ENCODE data around the gene MREG. TPM values are rescaled to one million over a fixed set of nuclear protein-coding genes. Genes with fewer than 3 reads are reported as not detected.
"Not testable (repeated sequence)": the region's sequence is repeated elsewhere in the genome, so short reads cannot be mapped to it uniquely, and the experiment has no call there.

Gene MREG
- total RNA-seq, 2 experiments from 2014 or later: 10.9 to 12.1 TPM

- peaks cover 11% of the 10 kb centered on the region for H3K36me3 Mint-ChIP-seq (ENCODE audit: low read depth)
- ChIA-PET CTCF (interaction anchor here (0.9 to 5.0 kb wide), 5 partner anchors 11 to 65 kb away, joined by 3 to 21 read pairs (median 3); no protein-coding TSS in a partner anchor), POLR2A (no interaction called here)
- peak overlapping the region; percentile 75 for H3K27ac Mint-ChIP-seq
- no peak for DNase-seq
- no peak overlapping the region for H3K4me3 Mint-ChIP-seq
- H3K27me3 Mint-ChIP-seq (ENCODE audit: low read depth): no peaks in the 10 kb centered on the region
- H3K9me3 Mint-ChIP-seq (ENCODE audit: insufficient read depth): no peaks in the 10 kb centered on the region
- ATAC-seq: no peak
- H3K4me1 Mint-ChIP-seq (ENCODE audit: low read depth): peaks cover 47% of the 10 kb centered on the region
These were observed 44.9 kb downstream of the MREG start for GRCh38 chr2:215968499-215968898.

DNA sequence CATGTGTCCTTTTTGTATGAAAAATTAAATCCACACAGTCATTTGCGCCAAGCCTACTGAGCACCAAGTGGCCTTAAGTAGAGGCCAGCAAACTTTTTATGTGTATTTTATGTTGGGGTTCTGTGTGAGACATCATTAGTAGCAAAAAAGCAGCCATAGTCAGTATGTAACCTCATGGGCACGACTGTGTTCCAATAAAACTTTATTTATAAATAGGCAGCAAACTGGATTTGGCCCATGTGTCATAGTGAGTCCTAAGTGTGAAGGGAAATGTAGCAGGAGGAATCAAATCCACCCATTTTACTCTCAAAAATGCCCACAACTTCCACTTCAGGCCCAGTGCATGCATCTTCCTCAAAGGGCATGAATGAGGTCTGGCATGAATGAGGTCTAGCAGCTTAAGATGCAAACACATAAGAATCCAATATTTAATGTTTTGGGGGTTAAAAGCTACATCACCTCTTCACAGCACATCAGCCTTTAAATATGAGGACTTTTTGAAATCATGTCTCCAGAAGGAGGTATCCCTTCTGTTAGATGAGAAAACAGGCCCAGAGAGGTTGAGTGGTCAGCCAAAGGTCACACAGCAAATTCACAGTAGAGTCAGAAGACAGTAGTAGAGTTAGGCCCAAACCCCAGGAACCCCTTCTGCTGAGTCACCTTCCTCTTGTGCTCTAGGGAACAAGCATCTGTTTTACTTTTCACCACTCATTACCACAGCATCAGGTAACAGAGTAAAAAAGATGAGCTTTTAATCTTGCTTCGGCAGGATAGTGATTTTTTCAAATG, 45.6 kb downstream of the MREG start:
- DNase-seq (no peak), ATAC-seq (peak; percentile 27)
- H3K27ac Mint-ChIP-seq: peak overlapping the region; percentile 75
- H3K36me3 Mint-ChIP-seq (ENCODE audit: low read depth): peaks cover 11% of the 10 kb centered on the region
- H3K4me3 Mint-ChIP-seq: no peak overlapping the region
- ChIA-PET CTCF (interaction anchor here (1.1 to 5.0 kb wide), 3 partner anchors 12 to 48 kb away, joined by 3 to 21 read pairs (median 3); no protein-coding TSS in a partner anchor), POLR2A (no interaction called here)
- no peaks in the 10 kb centered on the region for H3K27me3 Mint-ChIP-seq (ENCODE audit: low read depth)
- H3K4me1 Mint-ChIP-seq (ENCODE audit: low read depth): peaks cover 47% of the 10 kb centered on the region
- no peaks in the 10 kb centered on the region for H3K9me3 Mint-ChIP-seq (ENCODE audit: insufficient read depth)

DNA sequence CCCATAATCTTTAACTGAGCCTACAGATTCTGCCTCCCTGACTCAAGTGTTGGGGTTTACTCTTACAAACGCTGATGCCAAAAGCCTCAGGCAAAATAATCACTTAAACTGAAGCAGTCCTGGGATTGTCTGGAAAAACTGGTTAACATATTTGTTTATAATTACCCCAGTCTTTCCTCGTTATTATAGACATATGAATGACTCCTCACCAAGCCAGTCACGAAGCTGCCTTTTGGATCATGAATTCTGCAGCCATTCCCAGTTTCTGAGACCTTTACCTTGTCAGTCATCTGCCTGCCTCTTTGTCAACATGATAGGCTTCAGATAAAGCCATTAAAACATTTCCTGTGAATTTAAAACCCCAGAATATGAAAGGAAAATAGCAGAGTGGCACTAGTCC, 46.4 kb downstream of the MREG start:
- DNase-seq: no peak
- Mint-ChIP-seq H3K27me3 (ENCODE audit: low read depth) (no peaks in the 10 kb centered on the region), H3K9me3 (ENCODE audit: insufficient read depth) (no peaks in the 10 kb centered on the region), H3K4me3 (no peak overlapping the region), H3K4me1 (ENCODE audit: low read depth) (peaks cover 47% of the 10 kb centered on the region), H3K27ac (peak overlapping the region; percentile 37), H3K36me3 (ENCODE audit: low read depth) (peaks cover 11% of the 10 kb centered on the region)
- ChIA-PET POLR2A (no interaction called here), CTCF (interaction anchor here (5.0 kb wide), 1 partner anchor 16 kb away, joined by 21 read pairs; no protein-coding TSS in a partner anchor)
- no peak for ATAC-seq

DNA sequence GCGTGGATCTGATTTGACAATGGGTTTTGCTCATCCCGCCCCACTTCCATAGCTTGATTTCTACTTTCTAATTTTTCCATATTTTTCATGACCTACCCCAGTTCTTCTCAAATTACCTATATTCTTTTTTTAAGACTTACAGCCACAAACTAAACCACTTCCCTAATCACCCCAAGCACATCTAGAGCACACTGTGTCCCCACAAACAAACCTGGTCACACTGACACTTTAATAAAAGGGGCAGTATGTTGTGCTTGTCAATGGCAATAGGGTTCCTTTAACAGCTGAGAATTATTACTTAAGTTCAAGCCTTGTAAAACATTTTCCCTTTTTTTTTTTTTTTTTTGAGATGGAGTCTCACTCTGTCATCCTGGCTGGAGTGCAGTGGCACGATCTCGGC, 47.1 kb downstream of the MREG start:
- Mint-ChIP-seq H3K36me3 (ENCODE audit: low read depth) (peaks cover 11% of the 10 kb centered on the region), H3K27me3 (ENCODE audit: low read depth) (no peaks in the 10 kb centered on the region), H3K4me3 (peak overlapping the region; percentile 39), H3K4me1 (ENCODE audit: low read depth) (peaks cover 47% of the 10 kb centered on the region), H3K27ac (peak overlapping the region; percentile 48), H3K9me3 (ENCODE audit: insufficient read depth) (no peaks in the 10 kb centered on the region)
- ChIA-PET POLR2A (no interaction called here), CTCF (interaction anchor here (1.4 to 5.0 kb wide), 2 partner anchors 16 to 93 kb away, joined by 3 to 21 read pairs; no protein-coding TSS in a partner anchor)
- ATAC-seq (no peak), DNase-seq (no peak)

- peak; percentile 38 for ATAC-seq
- ChIA-PET POLR2A (no interaction called here), CTCF (interaction anchor here (1.4 to 5.0 kb wide), 2 partner anchors 15 to 93 kb away, joined by 3 to 21 read pairs; no protein-coding TSS in a partner anchor)
- Mint-ChIP-seq H3K27ac (peak overlapping the region; percentile 48), H3K4me1 (ENCODE audit: low read depth) (peaks cover 47% of the 10 kb centered on the region), H3K4me3 (peak overlapping the region; percentile 39), H3K9me3 (ENCODE audit: insufficient read depth) (no peaks in the 10 kb centered on the region), H3K36me3 (ENCODE audit: low read depth) (peaks cover 8% of the 10 kb centered on the region), H3K27me3 (ENCODE audit: low read depth) (no peaks in the 10 kb centered on the region)
- DNase-seq: no peak
These were observed 47.7 kb downstream of the MREG start for GRCh38 chr2:215965532-215966165.

- no peak for DNase-seq
These were observed 51.4 kb downstream of the MREG start for GRCh38 chr2:215961981-215962380.

DNA sequence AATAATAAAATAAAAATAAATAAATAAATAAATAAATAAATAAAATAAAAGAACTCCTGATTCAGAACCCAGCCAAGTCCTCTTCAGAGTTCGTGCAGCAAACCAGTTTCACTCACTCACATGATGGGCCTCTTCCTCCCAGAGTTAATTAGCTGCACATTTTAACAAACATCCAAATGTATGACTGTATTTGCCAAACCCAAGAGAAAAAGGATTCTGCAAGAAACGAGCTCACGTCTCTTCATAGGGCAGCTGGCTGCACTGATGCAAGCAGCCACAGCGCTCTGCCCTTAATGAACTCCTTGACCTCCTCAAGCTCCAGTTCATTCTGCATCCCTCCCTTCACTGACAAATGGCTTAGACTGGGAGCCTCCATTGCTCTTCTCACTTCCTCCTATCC, 55.1 kb downstream of the MREG start:
- ChIA-PET CTCF (interaction anchor here (1.1 kb wide), 1 partner anchor 48 kb away, joined by 3 read pairs; no protein-coding TSS in a partner anchor), POLR2A (no interaction called here)
- ATAC-seq: no peak

More at GRCh38 chr2:215961981-215962380, 51.4 kb downstream of the MREG start:
- Mint-ChIP-seq H3K4me3 (no peak overlapping the region), H3K27me3 (ENCODE audit: low read depth) (no peaks in the 10 kb centered on the region), H3K4me1 (ENCODE audit: low read depth) (peaks cover 26% of the 10 kb centered on the region), H3K27ac (no peak overlapping the region), H3K9me3 (ENCODE audit: insufficient read depth) (no peaks in the 10 kb centered on the region), H3K36me3 (ENCODE audit: low read depth) (peaks cover 7% of the 10 kb centered on the region)
- no peak for ATAC-seq
- ChIA-PET POLR2A (no interaction called here), CTCF (interaction anchor here (1.1 to 2.1 kb wide), 2 partner anchors 11 to 61 kb away, joined by 3 to 7 read pairs; no protein-coding TSS in a partner anchor)

DNA sequence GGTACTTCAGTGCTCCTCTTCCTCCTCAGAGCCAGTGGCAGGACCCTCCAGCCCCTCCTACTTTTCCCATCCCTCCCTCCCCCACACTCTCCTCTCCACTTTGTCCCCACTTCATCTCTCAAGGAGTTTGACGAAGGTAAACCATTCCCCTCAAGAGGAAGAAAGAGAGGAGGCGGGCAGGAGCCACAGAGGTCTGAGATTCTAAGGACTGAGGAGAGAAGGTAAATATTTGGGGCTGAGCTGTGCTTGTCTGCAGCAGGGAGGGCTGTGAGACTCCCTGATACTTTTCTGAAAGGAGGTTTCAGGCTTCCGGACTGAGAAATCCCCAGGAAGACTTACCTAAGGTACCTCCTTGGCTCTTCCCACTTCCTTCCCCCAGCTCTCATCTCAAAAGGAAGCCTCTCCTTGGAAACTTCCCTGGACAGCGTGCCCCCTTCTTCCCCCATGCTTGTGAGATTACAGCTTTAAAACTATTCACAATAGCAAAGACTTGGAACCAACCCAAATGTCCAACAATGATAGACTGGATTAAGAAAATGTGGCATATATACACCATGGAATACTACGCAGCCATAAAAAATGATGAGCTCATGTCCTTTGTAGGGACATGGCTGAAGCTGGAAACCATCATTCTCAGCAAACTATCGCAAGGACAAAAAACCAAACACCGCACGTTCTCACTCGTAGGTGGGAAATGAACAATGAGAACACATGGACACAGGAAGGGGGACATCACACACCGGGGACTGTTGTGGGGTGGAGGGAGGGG, 55.8 kb downstream of the MREG start:
- H3K4me1 Mint-ChIP-seq (ENCODE audit: low read depth); H3K27ac Mint-ChIP-seq; CTCF ChIA-PET; H3K4me3 Mint-ChIP-seq; POLR2A ChIA-PET; H3K9me3 Mint-ChIP-seq (ENCODE audit: insufficient read depth); DNase-seq; H3K27me3 Mint-ChIP-seq (ENCODE audit: low read depth); H3K36me3 Mint-ChIP-seq (ENCODE audit: low read depth); ATAC-seq: not testable (repeated sequence)

More for the DNA sequence above, 55.1 kb downstream of the MREG start:
- H3K4me1 Mint-ChIP-seq (ENCODE audit: low read depth): no peaks in the 10 kb centered on the region
- H3K9me3 Mint-ChIP-seq (ENCODE audit: insufficient read depth): no peaks in the 10 kb centered on the region
- no peaks in the 10 kb centered on the region for H3K27me3 Mint-ChIP-seq (ENCODE audit: low read depth)
- no peak overlapping the region for H3K4me3 Mint-ChIP-seq
- H3K27ac Mint-ChIP-seq: no peak overlapping the region
- peaks cover 7% of the 10 kb centered on the region for H3K36me3 Mint-ChIP-seq (ENCODE audit: low read depth)
- DNase-seq: no peak

DNA sequence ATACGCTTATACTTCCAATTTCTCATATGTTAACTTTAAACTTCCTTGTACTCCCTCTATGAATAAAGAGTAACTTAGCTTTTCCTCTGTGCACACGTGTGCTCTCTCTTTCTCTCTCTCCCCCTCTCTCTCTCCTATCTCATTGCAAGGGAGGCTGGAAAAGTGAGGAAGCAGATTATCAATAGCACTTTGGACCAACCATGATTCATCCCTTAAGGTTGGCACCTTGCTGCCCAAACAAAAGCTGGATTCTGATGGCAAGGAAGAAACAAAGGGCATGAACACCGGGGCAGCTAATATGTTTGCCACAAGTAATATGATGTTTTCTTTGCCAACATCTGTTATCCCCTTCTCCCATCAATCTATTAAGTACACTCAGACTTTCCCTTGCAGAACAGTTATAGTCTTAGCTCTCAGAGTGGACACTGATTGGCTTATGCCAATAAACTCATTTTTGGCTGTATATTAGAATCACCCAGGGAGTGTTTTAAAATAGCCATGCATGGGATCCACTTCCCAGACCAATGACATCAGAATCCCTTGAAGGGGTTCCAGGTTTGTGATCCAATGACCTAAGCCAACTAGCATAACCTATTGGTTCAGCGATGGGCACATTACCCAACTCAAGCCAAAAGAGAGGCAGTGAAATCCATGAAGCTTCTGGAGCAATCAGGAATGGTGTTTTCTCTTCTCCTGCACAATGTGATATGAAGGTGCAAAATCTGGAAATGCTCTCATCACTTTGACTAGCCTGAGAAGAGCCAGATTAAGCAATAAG, 60.3 kb downstream of the MREG start:
- ChIA-PET CTCF (interaction anchor here (0.8 to 4.1 kb wide), 3 partner anchors 22 to 70 kb away, joined by 3 to 85 read pairs (median 3); no protein-coding TSS in a partner anchor), POLR2A (no interaction called here)
- H3K36me3 Mint-ChIP-seq (ENCODE audit: low read depth): peaks cover 3% of the 10 kb centered on the region
- no peak overlapping the region for H3K4me3 Mint-ChIP-seq
- H3K4me1 Mint-ChIP-seq (ENCODE audit: low read depth): no peaks in the 10 kb centered on the region
- no peaks in the 10 kb centered on the region for H3K9me3 Mint-ChIP-seq (ENCODE audit: insufficient read depth)
- no peaks in the 10 kb centered on the region for H3K27me3 Mint-ChIP-seq (ENCODE audit: low read depth)
- H3K27ac Mint-ChIP-seq: no peak overlapping the region
- ATAC-seq (no peak), DNase-seq (no peak)

- Mint-ChIP-seq H3K27ac (no peak overlapping the region), H3K4me1 (ENCODE audit: low read depth) (no peaks in the 10 kb centered on the region), H3K4me3 (no peak overlapping the region), H3K9me3 (ENCODE audit: insufficient read depth) (no peaks in the 10 kb centered on the region), H3K27me3 (ENCODE audit: low read depth) (no peaks in the 10 kb centered on the region), H3K36me3 (ENCODE audit: low read depth) (no peaks in the 10 kb centered on the region)
- POLR2A ChIA-PET: no interaction called here
- no peak for ATAC-seq
- CTCF ChIA-PET: interaction anchor here (0.6 to 4.1 kb wide), 9 partner anchors 10 to 106 kb away, joined by 3 to 85 read pairs (median 19); partner anchors contain the start of gene MREG
- no peak for DNase-seq
These were observed 61.8 kb downstream of the MREG start for GRCh38 chr2:215951558-215951957.

DNA sequence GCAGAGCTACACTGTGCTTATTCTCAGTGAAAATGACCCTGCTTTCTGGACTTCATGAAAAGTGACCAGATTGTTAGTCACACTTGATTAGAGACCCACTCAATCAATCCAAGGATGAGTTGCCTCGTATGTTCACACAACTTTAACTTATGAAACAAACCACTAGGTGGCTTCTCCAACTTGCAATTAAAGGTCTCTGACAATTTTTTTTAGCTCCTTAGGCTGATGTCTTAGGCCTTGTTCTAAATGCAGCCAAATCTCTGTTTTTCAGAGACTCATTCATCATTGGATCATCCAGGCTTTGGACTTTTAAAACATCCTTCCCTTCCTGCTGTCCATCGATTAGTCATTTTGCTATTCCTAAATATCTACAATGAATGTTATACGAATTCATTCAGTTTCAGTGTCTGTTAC, 63.4 kb downstream of the MREG start:
- DNase-seq (no peak), ATAC-seq (peak; percentile 72)
- Mint-ChIP-seq H3K27ac (no peak overlapping the region), H3K4me3 (no peak overlapping the region), H3K27me3 (ENCODE audit: low read depth) (no peaks in the 10 kb centered on the region), H3K9me3 (ENCODE audit: insufficient read depth) (no peaks in the 10 kb centered on the region), H3K36me3 (ENCODE audit: low read depth) (peaks cover 7% of the 10 kb centered on the region), H3K4me1 (ENCODE audit: low read depth) (no peaks in the 10 kb centered on the region)
- POLR2A ChIA-PET: no interaction called here
- CTCF ChIA-PET: interaction anchor here (0.6 to 4.1 kb wide), 23 partner anchors 12 to 160 kb away, joined by 3 to 85 read pairs (median 5); partner anchors contain the start of gene MREG

All from activated CD8-positive, alpha-beta T cell treated with anti-CD3 and anti-CD28 coated beads, Interleukin-2, amount 10 ng/mL, durations not matched to agents 7 days and 5 days (primary cell).